Dendritic cell treated with granulocyte-macrophage colony-stimulating factor and Interleukin-4, amounts not matched to agents 40 ng/mL and 50 ng/mL, for 4 days (primary cell): ENCODE measurements around the gene BOLL.
"Not testable (repeated sequence)": the region's sequence is repeated elsewhere in the genome, so short reads cannot be mapped to it uniquely, and the experiment has no call there.

ENCODE experiments used
- H3K27ac Mint-ChIP-seq: one replicate; pipeline ENCODE4 v1.8.0; 2022; ENCODE audit warnings: mild to moderate bottlenecking, mixed read lengths
- H3K27me3 Mint-ChIP-seq: one replicate; pipeline ENCODE4 v1.8.0; 2022; ENCODE audit warnings: mild to moderate bottlenecking, mixed read lengths
- H3K36me3 Mint-ChIP-seq: one replicate; pipeline ENCODE4 v1.8.0; 2022; ENCODE audit warnings: low read depth, mixed read lengths
- H3K4me1 Mint-ChIP-seq: one replicate; pipeline ENCODE4 v1.8.0; 2022; ENCODE audit warnings: low read depth, mixed read lengths
- H3K4me3 Mint-ChIP-seq: one replicate; pipeline ENCODE4 v1.8.0; 2022; ENCODE audit warnings: mild to moderate bottlenecking, moderate library complexity, mixed read lengths
- H3K9me3 Mint-ChIP-seq: one replicate; pipeline ENCODE4 v1.8.0; 2022; ENCODE audit warnings: mixed read lengths
- intact Hi-C: fragments of 100-400 bp; cut with micrococcal nuclease; formaldehyde crosslinking; loops from one replicate; pipeline ENCODE4 v1.15.0; 2022

The BOLL gene

DNA sequence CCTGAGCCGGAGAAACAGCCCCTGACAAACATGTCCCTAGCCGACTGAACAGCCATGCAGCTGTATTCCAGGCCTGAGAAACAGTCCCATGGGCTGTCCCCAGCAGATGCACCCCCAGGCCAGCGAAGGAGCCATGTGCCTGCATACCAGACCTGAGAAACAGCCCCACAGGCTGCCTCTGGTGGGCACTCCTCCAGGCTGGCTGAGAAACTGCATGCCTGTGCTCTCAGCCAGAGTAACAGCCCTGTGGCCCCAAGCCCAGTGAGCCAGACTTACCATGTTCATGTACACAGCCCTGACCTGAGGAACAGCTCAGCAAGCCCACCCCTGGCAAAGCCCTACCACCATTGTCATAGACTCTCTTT, 24.8 kb downstream of the BOLL start:
- H3K4me1 Mint-ChIP-seq: no peaks in the 10 kb centered on the region
- H3K36me3 Mint-ChIP-seq: no peaks in the 10 kb centered on the region
- H3K4me3 Mint-ChIP-seq: no peak overlapping the region
- H3K27me3 Mint-ChIP-seq: no peaks in the 10 kb centered on the region
- peaks cover 22% of the 10 kb centered on the region for H3K9me3 Mint-ChIP-seq
- H3K27ac Mint-ChIP-seq: no peak overlapping the region
- intact Hi-C loops: no loop called here

DNA sequence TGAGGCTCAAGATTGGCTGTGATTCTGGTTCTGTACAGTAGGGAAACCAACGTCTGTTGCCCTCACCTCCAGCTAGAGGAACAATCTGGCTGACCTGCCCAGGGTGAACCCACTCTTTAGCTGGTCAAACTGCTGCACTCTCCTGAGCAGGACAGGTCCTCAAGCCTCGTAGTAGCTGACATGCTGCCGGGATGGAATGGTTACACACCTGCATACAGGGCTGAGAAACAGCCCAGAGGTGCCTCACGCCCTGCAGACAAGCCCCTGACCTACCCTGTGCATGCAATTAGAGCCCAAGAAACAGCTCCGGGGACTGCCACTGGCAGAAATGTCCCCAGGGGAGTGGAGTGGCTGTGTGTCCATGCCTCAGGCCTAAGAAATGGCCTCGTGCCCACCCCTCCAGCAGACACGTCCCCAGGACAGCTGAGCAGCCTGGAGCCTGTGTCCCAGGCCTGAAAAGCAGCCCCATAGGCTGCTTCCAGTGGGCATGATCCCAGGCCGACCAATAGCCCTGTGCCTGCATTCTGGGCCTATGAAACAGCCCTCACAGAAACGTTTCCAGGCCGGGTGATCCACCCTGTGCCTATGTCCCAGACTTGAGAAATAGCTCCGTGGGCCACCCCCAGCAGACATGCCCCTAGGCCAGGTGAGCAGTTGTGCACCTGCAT, 25.4 kb downstream of the BOLL start:
- Mint-ChIP-seq H3K27ac (no peak overlapping the region), H3K4me1 (no peaks in the 10 kb centered on the region), H3K36me3 (no peaks in the 10 kb centered on the region), H3K9me3 (peaks cover 22% of the 10 kb centered on the region), H3K4me3 (no peak overlapping the region), H3K27me3 (no peaks in the 10 kb centered on the region)
- intact Hi-C loops: no loop called here

DNA sequence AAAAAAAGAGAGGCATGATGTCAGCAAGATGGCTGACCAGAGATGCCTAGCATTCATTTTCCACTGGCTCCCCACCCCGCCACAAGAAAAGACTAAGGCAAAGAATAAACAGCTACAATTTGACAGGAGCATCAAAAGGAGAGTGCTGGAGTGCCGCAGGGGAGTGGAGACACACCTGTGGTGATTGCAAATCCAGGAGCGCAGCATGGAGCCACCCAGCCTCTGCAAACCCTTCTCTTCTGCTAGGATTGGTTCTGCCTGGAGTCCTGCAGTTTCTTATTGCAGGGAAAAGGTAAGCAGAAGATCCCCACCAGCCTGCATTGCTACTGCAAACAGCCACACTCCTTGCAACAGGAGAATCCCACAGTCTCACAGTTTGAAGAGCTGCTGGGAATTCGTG, 26.1 kb downstream of the BOLL start:
- intact Hi-C loops: no loop called here
- no peak overlapping the region for H3K27ac Mint-ChIP-seq
- no peaks in the 10 kb centered on the region for H3K27me3 Mint-ChIP-seq
- no peaks in the 10 kb centered on the region for H3K36me3 Mint-ChIP-seq
- peaks cover 22% of the 10 kb centered on the region for H3K9me3 Mint-ChIP-seq
- H3K4me1 Mint-ChIP-seq: no peaks in the 10 kb centered on the region
- H3K4me3 Mint-ChIP-seq: no peak overlapping the region

DNA sequence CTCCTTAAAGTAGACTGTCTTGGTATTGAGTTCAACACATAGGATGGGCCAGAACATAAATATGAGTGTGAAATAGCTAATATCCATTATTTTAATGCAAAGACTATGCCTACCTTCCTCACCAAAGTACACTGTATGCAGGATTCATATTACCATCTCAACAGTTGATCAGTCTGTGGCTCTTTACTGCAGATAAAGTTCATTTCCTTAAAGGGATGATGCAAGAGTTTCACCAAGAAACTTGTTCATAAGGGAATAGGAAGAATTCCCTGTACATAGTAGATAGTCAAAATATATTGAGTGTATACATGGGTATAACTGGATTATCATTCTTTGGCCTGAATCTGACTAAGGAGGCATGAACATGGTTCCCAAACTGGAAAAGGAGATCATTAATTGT, 44.9 kb downstream of the BOLL start:
- H3K4me3 Mint-ChIP-seq: no peak overlapping the region
- H3K27me3 Mint-ChIP-seq: no peaks in the 10 kb centered on the region
- no peaks in the 10 kb centered on the region for H3K4me1 Mint-ChIP-seq
- no peaks in the 10 kb centered on the region for H3K9me3 Mint-ChIP-seq
- no peak overlapping the region for H3K27ac Mint-ChIP-seq
- no peaks in the 10 kb centered on the region for H3K36me3 Mint-ChIP-seq
- intact Hi-C loops: no loop called here

DNA sequence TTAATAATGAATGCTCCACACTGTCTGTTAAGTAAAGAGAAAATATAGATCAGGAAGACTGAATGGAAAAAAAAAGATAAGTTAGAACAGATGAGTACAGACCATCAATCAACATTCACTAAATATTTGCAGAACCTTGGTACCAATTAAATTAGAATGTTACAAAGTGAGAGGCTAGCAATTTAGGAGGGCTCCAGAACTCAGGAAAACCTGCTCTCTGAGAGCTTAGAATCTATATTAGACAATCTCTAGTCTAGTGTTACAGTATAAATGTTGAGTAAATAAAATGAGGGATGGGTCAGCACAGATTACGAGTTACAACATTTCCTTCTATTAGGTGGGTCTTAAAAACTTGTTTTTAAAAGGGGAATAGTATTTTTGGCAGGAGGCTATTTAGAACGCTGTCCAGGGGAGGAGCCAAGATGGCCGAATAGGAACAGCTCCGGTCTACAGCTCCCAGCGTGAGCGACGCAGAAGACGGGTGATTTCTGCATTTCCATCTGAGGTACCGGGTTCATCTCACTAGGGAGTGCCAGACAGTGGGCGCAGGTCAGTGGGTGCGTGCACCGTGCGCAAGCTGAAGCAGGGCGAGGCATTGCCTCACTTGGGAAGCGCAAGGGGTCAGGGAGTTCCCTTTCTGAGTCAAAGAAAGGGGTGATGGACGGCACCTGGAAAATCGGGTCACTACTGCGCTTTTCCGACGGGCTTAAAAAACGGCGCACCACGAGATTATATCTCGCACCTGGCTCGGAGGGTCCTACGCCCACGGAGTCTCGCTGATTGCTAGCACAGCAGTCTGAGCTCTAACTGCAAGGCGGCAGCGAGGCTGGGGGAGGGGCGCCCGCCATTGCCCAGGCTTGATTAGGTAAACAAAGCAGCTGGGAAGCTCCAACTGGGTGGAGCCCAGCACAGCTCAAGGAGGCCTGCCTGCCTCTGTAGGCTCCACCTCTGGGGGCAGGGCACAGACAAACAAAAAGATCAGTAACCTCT, 56.3 kb downstream of the BOLL start:
- intact Hi-C loops, H3K27me3 Mint-ChIP-seq, H3K4me3 Mint-ChIP-seq, H3K36me3 Mint-ChIP-seq, H3K4me1 Mint-ChIP-seq, H3K27ac Mint-ChIP-seq, H3K9me3 Mint-ChIP-seq: not testable (repeated sequence)

DNA sequence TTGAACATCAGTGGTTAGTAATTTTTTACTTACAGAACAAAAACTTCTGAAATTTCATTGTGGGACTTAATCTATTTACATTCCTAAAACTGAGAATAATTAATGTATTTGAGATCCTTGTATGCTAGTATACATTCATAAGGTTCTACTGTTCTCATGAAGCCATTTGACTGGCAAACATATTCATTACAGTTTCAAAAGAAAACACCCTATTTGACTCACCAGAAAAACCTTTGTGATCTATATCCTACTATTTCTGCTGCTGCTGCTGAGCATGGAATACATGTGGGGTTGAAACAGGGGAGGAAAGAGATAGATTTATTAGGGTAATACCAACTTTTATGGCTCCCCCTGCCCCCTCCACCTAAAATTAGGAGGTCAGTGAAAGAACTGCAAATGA, 58.1 kb downstream of the BOLL start:
- intact Hi-C loops: no loop called here
- no peak overlapping the region for H3K4me3 Mint-ChIP-seq
- H3K4me1 Mint-ChIP-seq: no peaks in the 10 kb centered on the region
- H3K9me3 Mint-ChIP-seq: peaks cover 9% of the 10 kb centered on the region
- H3K36me3 Mint-ChIP-seq: no peaks in the 10 kb centered on the region
- H3K27ac Mint-ChIP-seq: no peak overlapping the region
- H3K27me3 Mint-ChIP-seq: no peaks in the 10 kb centered on the region

DNA sequence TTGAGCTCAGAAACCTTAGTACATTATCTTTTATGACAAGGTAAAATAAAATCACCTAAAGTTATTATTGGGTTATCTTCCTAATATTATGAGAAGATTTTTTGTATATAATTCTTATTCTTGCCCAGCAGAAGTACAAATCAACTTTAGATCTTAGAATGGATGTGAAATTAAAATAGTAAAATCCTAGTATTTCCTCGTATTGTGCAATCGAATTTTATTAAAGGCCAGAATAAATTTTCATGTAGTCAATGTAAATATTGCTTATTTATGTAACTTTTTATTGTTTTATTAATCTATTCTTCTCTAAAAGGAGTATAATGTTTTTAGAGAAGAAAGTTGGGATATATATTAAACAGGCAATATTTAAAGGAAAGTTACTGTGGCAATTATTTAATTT, 67.3 kb downstream of the BOLL start:
- Mint-ChIP-seq H3K9me3 (no peaks in the 10 kb centered on the region), H3K36me3 (no peaks in the 10 kb centered on the region), H3K4me3 (no peak overlapping the region), H3K27me3 (no peaks in the 10 kb centered on the region), H3K4me1 (no peaks in the 10 kb centered on the region), H3K27ac (no peak overlapping the region)
- intact Hi-C loops: no loop called here

DNA sequence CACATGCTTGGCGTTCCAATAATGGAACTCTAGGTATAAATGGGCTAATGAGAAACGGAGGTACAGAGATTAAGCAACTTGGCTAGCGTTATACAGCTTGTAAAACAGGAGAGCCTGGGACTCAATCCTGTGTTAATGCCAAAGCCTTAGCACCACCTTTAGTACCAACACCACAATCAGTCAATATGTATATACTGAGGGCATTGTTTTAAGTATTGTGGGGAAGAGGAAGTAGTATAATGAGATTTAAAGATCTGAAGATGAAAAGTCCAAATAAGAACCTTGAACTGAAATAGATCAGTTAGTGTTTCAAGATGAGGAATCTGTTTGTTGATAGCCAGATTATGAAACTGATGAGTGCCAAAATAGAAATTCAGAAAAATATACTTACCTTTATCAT, 71.8 kb downstream of the BOLL start:
- H3K9me3 Mint-ChIP-seq: no peaks in the 10 kb centered on the region
- H3K4me3 Mint-ChIP-seq: no peak overlapping the region
- H3K36me3 Mint-ChIP-seq: peaks cover 13% of the 10 kb centered on the region
- H3K27ac Mint-ChIP-seq: no peak overlapping the region
- peaks cover 22% of the 10 kb centered on the region for H3K4me1 Mint-ChIP-seq
- intact Hi-C loops: no loop called here
- H3K27me3 Mint-ChIP-seq: no peaks in the 10 kb centered on the region

DNA sequence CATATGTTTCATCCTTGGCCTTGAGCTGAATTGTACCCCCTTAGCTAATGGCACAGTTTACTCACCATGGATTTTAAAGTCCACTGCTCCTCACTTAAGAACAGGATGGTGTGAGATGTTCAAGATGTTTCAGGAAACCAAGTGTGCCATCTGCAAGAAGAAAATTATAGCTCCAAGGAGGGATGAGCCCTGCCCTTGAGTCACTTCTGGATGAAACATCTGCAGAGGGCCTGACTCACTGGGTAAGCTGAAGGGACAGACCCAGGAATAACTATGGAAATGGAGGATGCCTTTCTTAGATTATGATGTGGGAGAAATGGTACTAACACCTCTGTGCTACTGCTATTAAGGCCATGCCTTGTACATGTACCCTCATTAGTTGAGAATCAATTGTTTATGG, 73.5 kb downstream of the BOLL start:
- intact Hi-C loops: no loop called here
- H3K36me3 Mint-ChIP-seq: peaks cover 13% of the 10 kb centered on the region
- H3K27ac Mint-ChIP-seq: no peak overlapping the region
- H3K4me1 Mint-ChIP-seq: peaks cover 32% of the 10 kb centered on the region
- no peaks in the 10 kb centered on the region for H3K9me3 Mint-ChIP-seq
- no peak overlapping the region for H3K4me3 Mint-ChIP-seq
- no peaks in the 10 kb centered on the region for H3K27me3 Mint-ChIP-seq

DNA sequence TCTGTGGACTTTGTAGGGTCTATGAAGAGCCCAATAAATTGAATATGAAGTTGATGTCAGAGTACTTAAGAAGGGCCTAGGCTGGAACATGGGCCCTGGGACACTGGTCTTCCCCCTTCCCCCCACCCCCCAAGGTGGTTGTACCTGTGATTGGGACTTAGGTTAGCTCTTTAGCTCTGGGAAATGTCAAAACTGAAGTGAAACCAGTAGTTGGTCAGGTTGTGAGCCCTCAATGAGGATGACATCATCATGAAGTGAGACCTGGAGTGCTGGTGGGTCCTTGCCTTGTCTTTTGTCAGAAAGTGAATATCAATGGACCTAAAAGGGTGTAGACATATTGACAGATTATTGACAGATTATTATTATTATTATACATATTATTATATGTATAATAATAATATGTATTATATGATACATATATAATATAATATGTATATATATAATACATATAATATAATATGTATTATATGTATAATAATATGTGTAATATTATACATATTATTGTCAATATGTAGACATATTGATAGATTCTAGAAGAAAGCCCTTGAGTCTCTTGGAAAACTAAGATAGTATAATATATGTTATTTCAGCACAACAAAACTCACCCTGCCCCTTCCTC, 74.6 kb downstream of the BOLL start:
- no peaks in the 10 kb centered on the region for H3K9me3 Mint-ChIP-seq
- no peak overlapping the region for H3K27ac Mint-ChIP-seq
- H3K4me1 Mint-ChIP-seq: peaks cover 40% of the 10 kb centered on the region
- H3K27me3 Mint-ChIP-seq: no peaks in the 10 kb centered on the region
- peaks cover 19% of the 10 kb centered on the region for H3K36me3 Mint-ChIP-seq
- intact Hi-C loops: no loop called here
- no peak overlapping the region for H3K4me3 Mint-ChIP-seq

DNA sequence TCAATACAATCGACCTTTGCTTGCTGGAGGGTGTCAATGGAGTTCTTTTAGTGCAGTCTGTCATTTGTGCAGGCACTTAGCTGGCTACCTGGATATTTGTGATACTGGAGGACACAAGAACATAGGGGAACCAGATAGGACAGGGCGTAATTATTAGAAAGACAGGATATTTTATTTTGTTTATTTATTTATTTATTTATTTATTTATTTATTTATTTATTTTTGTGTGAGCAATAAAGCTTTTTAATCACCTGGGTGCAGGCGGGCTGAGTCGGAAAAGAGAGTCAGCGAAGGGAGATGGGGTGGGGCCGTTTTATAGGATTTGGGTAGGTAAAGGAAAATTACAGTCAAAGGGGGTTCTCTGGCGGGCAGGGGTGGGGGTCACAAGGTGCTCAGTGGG, 76.0 kb downstream of the BOLL start:
- H3K9me3 Mint-ChIP-seq, H3K27ac Mint-ChIP-seq, H3K27me3 Mint-ChIP-seq, H3K4me3 Mint-ChIP-seq: not testable (repeated sequence)
- intact Hi-C loops: loop anchor here (5.0 to 10.0 kb wide), 5 partner anchors 192 to 1074 kb away; partner anchors contain the start of genes CCDC150, COQ10B and MOB4
- H3K4me1 Mint-ChIP-seq: peaks cover 46% of the 10 kb centered on the region
- H3K36me3 Mint-ChIP-seq: peaks cover 23% of the 10 kb centered on the region

DNA sequence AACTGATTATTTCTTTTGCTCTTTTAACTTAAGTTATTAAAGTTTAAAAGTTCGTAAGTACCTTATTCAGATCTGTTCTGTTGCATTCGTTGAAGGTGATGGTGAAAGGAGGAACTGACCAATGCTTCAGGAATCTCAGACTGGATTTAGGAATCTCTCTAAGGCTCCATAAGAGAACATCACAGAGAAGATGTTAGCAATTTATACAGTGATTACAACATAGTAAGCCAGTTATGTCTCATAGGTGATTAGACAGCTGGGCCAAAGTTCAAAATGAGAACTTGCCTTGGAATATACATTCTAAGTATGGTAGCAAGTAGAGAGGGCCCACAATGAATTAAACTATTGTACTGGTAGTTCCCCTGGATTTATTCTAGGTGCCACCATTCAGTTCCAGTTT, 76.8 kb downstream of the BOLL start:
- H3K36me3 Mint-ChIP-seq: peaks cover 23% of the 10 kb centered on the region

DNA sequence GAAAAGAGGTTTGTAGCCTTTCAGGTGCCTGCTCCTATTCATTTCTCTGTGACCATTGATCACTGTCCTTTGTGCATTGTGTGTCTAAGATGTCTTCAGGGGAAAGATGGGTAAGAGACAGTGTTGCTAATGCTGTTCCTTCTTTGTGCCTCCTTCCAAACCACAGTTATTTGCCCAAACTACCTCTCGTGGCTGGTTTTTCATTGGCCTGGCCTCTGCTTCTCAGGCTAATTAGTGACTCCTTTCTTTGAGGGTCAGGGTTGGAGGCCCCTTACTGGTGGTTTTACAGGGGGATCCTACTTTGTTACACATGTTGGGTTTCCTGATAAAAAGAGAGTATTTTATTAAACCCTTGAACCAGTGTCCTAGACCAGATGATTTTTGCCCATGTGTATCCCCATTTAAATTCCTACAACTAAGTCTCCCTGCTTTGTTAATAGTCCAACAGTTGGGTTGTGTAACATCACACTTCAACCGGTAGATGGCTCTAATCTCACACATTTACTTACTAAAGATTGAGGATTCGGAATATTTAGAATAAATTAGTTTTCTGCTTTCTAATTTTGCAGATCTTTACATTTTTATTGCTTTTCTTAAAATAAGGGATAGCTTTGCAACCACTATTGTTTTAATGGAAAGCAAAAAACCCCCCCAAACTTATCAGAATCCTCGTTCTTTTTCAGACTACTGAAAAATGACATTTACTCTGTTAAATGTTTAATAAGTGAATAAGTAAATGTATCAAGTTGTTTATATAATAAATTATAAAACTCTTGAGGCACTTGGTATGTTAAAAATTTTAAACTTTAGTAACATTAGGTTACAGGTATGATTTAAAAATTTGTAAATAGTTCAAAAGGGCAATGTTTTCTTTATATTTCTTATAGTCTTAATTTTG, 77.6 kb downstream of the BOLL start:
- H3K27ac Mint-ChIP-seq: no peak overlapping the region
- H3K9me3 Mint-ChIP-seq: no peaks in the 10 kb centered on the region
- intact Hi-C loops: loop anchor here (1.0 to 10.0 kb wide), 6 partner anchors 71 to 1073 kb away; partner anchors contain the start of genes CCDC150, COQ10B and MOB4
- no peaks in the 10 kb centered on the region for H3K27me3 Mint-ChIP-seq
- H3K36me3 Mint-ChIP-seq: peaks cover 23% of the 10 kb centered on the region
- peak overlapping the region; percentile 17 for H3K4me3 Mint-ChIP-seq
- H3K4me1 Mint-ChIP-seq: peaks cover 46% of the 10 kb centered on the region

More for the DNA sequence above, 76.8 kb downstream of the BOLL start:
- Mint-ChIP-seq H3K4me1 (peaks cover 46% of the 10 kb centered on the region), H3K27me3 (no peaks in the 10 kb centered on the region), H3K27ac (no peak overlapping the region), H3K4me3 (no peak overlapping the region), H3K9me3 (no peaks in the 10 kb centered on the region)
- intact Hi-C loops: loop anchor here (5.0 to 10.0 kb wide), 5 partner anchors 191 to 1074 kb away; partner anchors contain the start of genes CCDC150, COQ10B and MOB4
